ENCODE data around the gene UBR1. TPM values are rescaled to one million over a fixed set of nuclear protein-coding genes. Genes with fewer than 3 reads are reported as not detected.

Gene UBR1
- total RNA-seq, 3 donors from 2014 or later (not counting 1 experiment from before 2014, with no cell fraction given) = 54.3 to 70.5 (median 61.4) TPM

DNA sequence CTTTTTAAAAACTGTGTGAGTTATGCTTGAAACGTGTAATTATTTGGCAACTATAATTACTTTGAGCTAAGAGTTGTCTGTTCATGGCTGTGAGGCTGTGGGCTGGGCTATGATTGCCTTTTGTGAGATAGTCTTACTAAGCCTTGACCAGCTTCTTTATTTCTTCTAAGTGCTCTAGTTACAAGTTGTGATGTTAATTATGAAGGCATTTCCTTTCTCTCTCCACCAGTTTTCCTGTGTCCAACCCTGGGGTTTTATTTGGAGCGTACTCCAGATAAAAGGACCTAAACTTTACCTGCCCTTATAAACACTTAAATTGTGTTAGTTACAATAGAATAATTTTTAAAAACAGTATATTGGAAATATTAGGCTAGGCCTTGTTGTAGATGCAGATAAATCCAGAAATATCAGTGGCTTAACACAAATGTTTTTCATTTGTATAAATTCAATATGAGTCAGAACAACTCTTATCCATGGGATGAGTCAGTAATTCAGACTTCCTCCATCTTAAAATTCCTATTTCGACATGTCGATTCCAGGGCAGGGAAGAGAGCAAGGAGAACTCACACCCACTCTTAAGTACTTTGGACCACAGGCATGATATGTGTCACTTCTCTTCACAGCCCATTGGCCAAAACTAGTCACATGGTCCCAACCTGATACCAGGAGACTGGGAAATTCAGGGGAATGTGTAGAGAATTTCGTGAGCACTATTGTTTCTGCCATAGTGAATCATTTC lies 44.5 kb upstream of the UBR1 start:
- peaks cover 15% of the 10 kb centered on the region for H3K36me3 Mint-ChIP-seq
- no peak for ATAC-seq

DNA sequence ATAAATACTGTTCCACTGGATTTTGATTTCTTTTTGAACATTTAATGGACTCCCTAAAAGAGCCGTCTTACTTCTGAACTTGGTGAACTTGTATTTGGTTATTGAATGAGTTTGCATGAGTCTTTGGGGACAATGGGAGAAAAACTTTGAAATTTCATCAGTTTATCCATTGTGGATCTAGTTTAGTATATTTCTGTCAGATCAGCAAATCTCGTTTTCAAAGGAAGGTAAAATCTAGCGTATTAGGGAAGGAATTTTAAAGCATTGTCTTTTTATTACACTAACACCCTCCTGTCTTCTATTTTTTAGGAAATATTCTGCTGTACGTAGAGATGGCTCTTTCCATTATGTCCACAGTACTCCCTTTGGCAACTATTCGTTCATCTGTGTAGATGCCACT lies 40.3 kb upstream of the UBR1 start:
- Histone ChIP-seq H3K4me3 (ENCODE audit: low read length) (no peak overlapping the region), H3K36me3 (ENCODE audit: control insufficient read depth, insufficient read depth, low read length) (peaks cover 48% of the 10 kb centered on the region), H3K27ac (ENCODE audit: low read length) (no peak overlapping the region), H3K4me1 (ENCODE audit: control insufficient read depth, insufficient read depth, low read length) (no peaks in the 10 kb centered on the region), H3K27me3 (ENCODE audit: control insufficient read depth, insufficient read depth, low read length) (no peaks in the 10 kb centered on the region), H3K9me3 (ENCODE audit: control insufficient read depth, insufficient read depth, low read length) (no peaks in the 10 kb centered on the region)
- intact Hi-C loops (cut with micrococcal nuclease) = no loop called here
- WGBS (ENCODE audit: insufficient coverage) = 100% methylated on average over 3 of the region's 5 CpGs
- ATAC-seq (no peak), DNase-seq (no peak)
- no peak overlapping the region for H3K27ac Mint-ChIP-seq
- TF ChIP-seq, protein P1, sequence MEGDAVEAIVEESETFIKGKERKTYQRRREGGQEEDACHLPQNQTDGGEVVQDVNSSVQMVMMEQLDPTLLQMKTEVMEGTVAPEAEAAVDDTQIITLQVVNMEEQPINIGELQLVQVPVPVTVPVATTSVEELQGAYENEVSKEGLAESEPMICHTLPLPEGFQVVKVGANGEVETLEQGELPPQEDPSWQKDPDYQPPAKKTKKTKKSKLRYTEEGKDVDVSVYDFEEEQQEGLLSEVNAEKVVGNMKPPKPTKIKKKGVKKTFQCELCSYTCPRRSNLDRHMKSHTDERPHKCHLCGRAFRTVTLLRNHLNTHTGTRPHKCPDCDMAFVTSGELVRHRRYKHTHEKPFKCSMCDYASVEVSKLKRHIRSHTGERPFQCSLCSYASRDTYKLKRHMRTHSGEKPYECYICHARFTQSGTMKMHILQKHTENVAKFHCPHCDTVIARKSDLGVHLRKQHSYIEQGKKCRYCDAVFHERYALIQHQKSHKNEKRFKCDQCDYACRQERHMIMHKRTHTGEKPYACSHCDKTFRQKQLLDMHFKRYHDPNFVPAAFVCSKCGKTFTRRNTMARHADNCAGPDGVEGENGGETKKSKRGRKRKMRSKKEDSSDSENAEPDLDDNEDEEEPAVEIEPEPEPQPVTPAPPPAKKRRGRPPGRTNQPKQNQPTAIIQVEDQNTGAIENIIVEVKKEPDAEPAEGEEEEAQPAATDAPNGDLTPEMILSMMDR (IDR thresholded peaks at IDR 0.05) = no peak
- peaks cover 14% of the 10 kb centered on the region for H3K36me3 Mint-ChIP-seq
- H3K4me1 Mint-ChIP-seq = peaks cover 12 to 14% of the 10 kb centered on the region in 2 donors
- no peaks in the 10 kb centered on the region for H3K9me3 Mint-ChIP-seq
- H3K27me3 Mint-ChIP-seq (ENCODE audit: low read depth in 2 of 2) = no peaks in the 10 kb centered on the region
- H3K4me3 Mint-ChIP-seq = no peak overlapping the region

More for the DNA sequence above, 44.5 kb upstream of the UBR1 start:
- no peaks in the 10 kb centered on the region for H3K27me3 ChIP-seq (ENCODE audit: control insufficient read depth, insufficient read depth, low read length)
- H3K27ac ChIP-seq (ENCODE audit: low read length) = no peak overlapping the region
- no peak for DNase-seq
- Mint-ChIP-seq H3K27me3 (ENCODE audit: low read depth in 2 of 2) (no peaks in the 10 kb centered on the region), H3K27ac (no peak overlapping the region), H3K4me3 (no peak overlapping the region), H3K4me1 (peaks cover 13 to 15% of the 10 kb centered on the region in 2 donors), H3K9me3 (no peaks in the 10 kb centered on the region)
- H3K4me1 ChIP-seq (ENCODE audit: control insufficient read depth, insufficient read depth, low read length) = no peaks in the 10 kb centered on the region
- H3K9me3 ChIP-seq (ENCODE audit: control insufficient read depth, insufficient read depth, low read length) = no peaks in the 10 kb centered on the region
- H3K36me3 ChIP-seq (ENCODE audit: control insufficient read depth, insufficient read depth, low read length) = peaks cover 74% of the 10 kb centered on the region
- TF ChIP-seq, protein P1 (IDR thresholded peaks at IDR 0.05) = no peak
- intact Hi-C loops (cut with micrococcal nuclease) = no loop called here
- WGBS (ENCODE audit: insufficient coverage) = 99% methylated on average over 4 of the region's 5 CpGs
- H3K4me3 ChIP-seq (ENCODE audit: low read length) = no peak overlapping the region

DNA sequence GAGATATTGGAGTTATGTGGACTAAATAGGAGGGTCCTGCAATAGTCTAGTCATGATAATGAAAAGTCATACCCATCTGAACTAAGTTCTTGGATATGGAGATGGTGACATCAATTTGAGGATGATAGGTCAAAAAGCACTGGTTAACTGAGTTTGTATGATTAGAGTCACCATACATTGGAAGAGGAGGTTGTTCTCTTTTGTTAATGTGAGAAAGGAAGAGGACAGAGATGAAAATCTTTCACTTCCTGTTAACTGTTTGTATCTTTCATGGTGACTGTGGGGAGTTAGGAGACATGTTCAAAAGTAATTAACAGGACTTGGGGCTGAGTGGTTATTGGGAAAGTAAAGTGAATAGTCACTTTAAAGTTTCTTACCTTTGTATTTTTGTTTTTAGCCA lies 38.7 kb upstream of the UBR1 start:
- Mint-ChIP-seq H3K27me3 (ENCODE audit: low read depth in 2 of 2) (no peaks in the 10 kb centered on the region), H3K4me1 (peaks cover 12 to 13% of the 10 kb centered on the region in 2 donors), H3K36me3 (peaks cover 24% of the 10 kb centered on the region), H3K27ac (peak overlapping the region; percentile 42 to 45), H3K4me3 (no peak overlapping the region), H3K9me3 (no peaks in the 10 kb centered on the region)
- no peak for ATAC-seq
- TF ChIP-seq, protein P1 (IDR thresholded peaks at IDR 0.05) = no peak
- H3K27me3 ChIP-seq (ENCODE audit: control insufficient read depth, insufficient read depth, low read length) = no peaks in the 10 kb centered on the region
- peaks cover 49% of the 10 kb centered on the region for H3K36me3 ChIP-seq (ENCODE audit: control insufficient read depth, insufficient read depth, low read length)
- no peaks in the 10 kb centered on the region for H3K9me3 ChIP-seq (ENCODE audit: control insufficient read depth, insufficient read depth, low read length)
- no peaks in the 10 kb centered on the region for H3K4me1 ChIP-seq (ENCODE audit: control insufficient read depth, insufficient read depth, low read length)
- no peak overlapping the region for H3K4me3 ChIP-seq (ENCODE audit: low read length)
- no peak overlapping the region for H3K27ac ChIP-seq (ENCODE audit: low read length)
- intact Hi-C loops (cut with micrococcal nuclease) = no loop called here
- DNase-seq = no peak
